Kidney (tissue), 14 donors: ENCODE results near the gene CFB. TPM values are rescaled to one million over a fixed set of nuclear protein-coding genes. Genes with fewer than 3 reads are reported as not detected.

Experiments used
- DNase-seq, 5 donors: peaks; one replicate each; pipeline ENCODE4 v3.0.0-alpha.2; 2013 to 2020
- FAIRE-seq: peaks from 2 replicates; lab custom pipeline; 2012; peaks lifted over from hg19 to GRCh38; lab: Jason Lieb, UNC
- H3K27ac ChIP-seq, 2 donors: one replicate each; pipeline ENCODE4 v1.7.0; 2013; ENCODE audit warnings: low read depth in 2 of 2, low read length in 2 of 2, inconsistent platforms in 1 of 2
- H3K27me3 ChIP-seq: one replicate; pipeline ENCODE4 v1.7.1; 2013; ENCODE audit warnings: low read length, inconsistent platforms; ENCODE audit not compliant: control insufficient read depth, insufficient read depth
- H3K36me3 ChIP-seq, 3 donors: one replicate each; pipeline versions ENCODE4 v1.7.0 to v1.7.1; 2013; ENCODE audit warnings: low read length in 3 of 3, control low read depth in 1 of 3, inconsistent platforms in 1 of 3; ENCODE audit not compliant: insufficient read depth in 3 of 3, control insufficient read depth in 2 of 3
- H3K4me1 ChIP-seq, 3 donors: one replicate each; pipeline versions ENCODE4 v1.7.0 to v1.7.1; 2013; ENCODE audit warnings: low read length in 3 of 3, inconsistent platforms in 1 of 3, low read depth in 1 of 3; ENCODE audit not compliant: control insufficient read depth in 2 of 3, insufficient read depth in 2 of 3
- H3K4me3 ChIP-seq, 3 donors: one replicate each; pipeline versions ENCODE4 v1.7.0 to v1.8.1; 2013; ENCODE audit warnings: low read length in 3 of 3, control low read depth in 1 of 3, inconsistent platforms in 1 of 3
- H3K9ac ChIP-seq, 3 donors: one replicate each; pipeline versions ENCODE4 v1.7.0 to v1.7.1; 2013; ENCODE audit warnings: low read length in 3 of 3, control low read depth in 1 of 3, inconsistent platforms in 1 of 3
- H3K9me3 ChIP-seq, 3 donors: one replicate each; pipeline versions ENCODE4 v1.7.0 to v1.7.1; 2013; ENCODE audit warnings: low read length in 3 of 3, control low read depth in 1 of 3, inconsistent platforms in 1 of 3; ENCODE audit not compliant: control insufficient read depth in 2 of 3, insufficient read depth in 1 of 3
- intact Hi-C: fragments of 100-400 bp; cut with DNase I; formaldehyde crosslinking; loops from one replicate; pipeline ENCODE4 v1.11.1; 2022
- polyA plus RNA-seq: library from polyadenylated mRNA; stranded (reverse); fragments of 350-450 nt; fragmentation: Illumina TruSeq; extraction: RNeasy Lipid Tissue Mini Kit (QIAGEN cat#74804); gene quantifications from one replicate; pipeline ENCODE4 v1.2.3, GENCODE V29; 2014; ENCODE audit warnings: low read depth, low replicate concordance; ENCODE audit not compliant: insufficient read depth
- total RNA-seq: library from RNA; stranded (reverse); fragmentation: NEBNext Ultra II Directional; extraction: Animal tissue kit (Norgen Biotek cat#: 25700); gene quantifications from one replicate; pipeline ENCODE4 v1.2.1, GENCODE V29; 2021
- TF ChIP-seq, protein P1 (sequence below): IDR thresholded peaks from 3 replicates; pipeline ENCODE4 v1.5.1; 2012; ENCODE audit warnings: mild to moderate bottlenecking, moderate library complexity, borderline replicate concordance; ENCODE audit not compliant: insufficient read depth; ENCODE audit errors: extremely low read depth
- donor health status: control.
- donor health status: control.
- donor health status: control.
- donor health status: control.
- donor health status: control.
- donor health status: DM: yes; HTN: yes; CAD: no.
- donor health status: Normal renal cell carcinoma (clear cell type).

Gene CFB
- total and polyA plus RNA-seq, 2 donors from 2014 or later, result 154 to 200 TPM

GRCh38 chr6:31949926-31950548 lies 4.1 kb downstream of the CFB start:
- Histone ChIP-seq H3K9ac (no peak overlapping the region), H3K9me3 (no peaks in the 10 kb centered on the region), H3K27me3 (no peaks in the 10 kb centered on the region), H3K27ac (no peak overlapping the region), H3K4me3 (no peak overlapping the region), H3K4me1 (peaks cover 0 to 6% (median 0%) of the 10 kb centered on the region in 3 donors), H3K36me3 (peaks cover 4 to 26% (median 23%) of the 10 kb centered on the region in 3 donors)
- intact Hi-C loops, result no loop called here
- DNase-seq (no peak), FAIRE-seq (no peak)
- TF ChIP-seq, protein P1, sequence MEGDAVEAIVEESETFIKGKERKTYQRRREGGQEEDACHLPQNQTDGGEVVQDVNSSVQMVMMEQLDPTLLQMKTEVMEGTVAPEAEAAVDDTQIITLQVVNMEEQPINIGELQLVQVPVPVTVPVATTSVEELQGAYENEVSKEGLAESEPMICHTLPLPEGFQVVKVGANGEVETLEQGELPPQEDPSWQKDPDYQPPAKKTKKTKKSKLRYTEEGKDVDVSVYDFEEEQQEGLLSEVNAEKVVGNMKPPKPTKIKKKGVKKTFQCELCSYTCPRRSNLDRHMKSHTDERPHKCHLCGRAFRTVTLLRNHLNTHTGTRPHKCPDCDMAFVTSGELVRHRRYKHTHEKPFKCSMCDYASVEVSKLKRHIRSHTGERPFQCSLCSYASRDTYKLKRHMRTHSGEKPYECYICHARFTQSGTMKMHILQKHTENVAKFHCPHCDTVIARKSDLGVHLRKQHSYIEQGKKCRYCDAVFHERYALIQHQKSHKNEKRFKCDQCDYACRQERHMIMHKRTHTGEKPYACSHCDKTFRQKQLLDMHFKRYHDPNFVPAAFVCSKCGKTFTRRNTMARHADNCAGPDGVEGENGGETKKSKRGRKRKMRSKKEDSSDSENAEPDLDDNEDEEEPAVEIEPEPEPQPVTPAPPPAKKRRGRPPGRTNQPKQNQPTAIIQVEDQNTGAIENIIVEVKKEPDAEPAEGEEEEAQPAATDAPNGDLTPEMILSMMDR, result no peak

GRCh38 chr6:31952140-31952805 lies 6.4 kb downstream of the CFB start:
- Histone ChIP-seq H3K9me3 (no peaks in the 10 kb centered on the region), H3K27me3 (no peaks in the 10 kb centered on the region), H3K36me3 (peaks cover 9 to 35% (median 34%) of the 10 kb centered on the region in 3 donors), H3K4me3 (no peak overlapping the region), H3K27ac (no peak overlapping the region), H3K4me1 (no peaks in the 10 kb centered on the region), H3K9ac (no peak overlapping the region)
- DNase-seq (peak in 4 of 5 donors; percentile 60 to 82 (median 72)), FAIRE-seq (no peak)
- TF ChIP-seq, protein P1, result peak; percentile 74
- intact Hi-C loops, result no loop called here

DNA sequence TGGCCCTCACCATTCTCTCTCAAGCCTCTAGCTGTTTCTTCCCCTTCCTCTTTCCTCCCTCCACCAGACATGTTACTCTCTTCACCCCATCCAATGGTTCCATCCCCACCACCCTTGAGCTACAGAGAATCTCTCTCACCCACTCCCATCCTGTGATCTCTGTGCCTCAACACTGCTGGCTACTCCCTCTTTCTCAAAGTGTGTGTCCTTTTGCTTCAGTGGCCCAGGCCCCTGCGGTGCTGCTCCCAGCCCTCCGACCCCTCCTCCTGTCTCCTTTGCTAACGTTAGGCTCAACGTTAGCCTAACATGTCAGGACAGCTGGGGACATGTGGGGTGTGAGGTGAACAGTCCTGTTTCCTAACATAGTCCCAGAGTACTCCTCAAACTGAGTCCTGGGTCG lies 7.0 kb downstream of the CFB start:
- no peaks in the 10 kb centered on the region for H3K27me3 ChIP-seq
- peaks cover 9 to 35% (median 34%) of the 10 kb centered on the region in 3 donors for H3K36me3 ChIP-seq
- H3K9ac ChIP-seq, result no peak overlapping the region
- H3K4me3 ChIP-seq, result no peak overlapping the region
- intact Hi-C loops, result no loop called here
- H3K27ac ChIP-seq, result no peak overlapping the region
- no peaks in the 10 kb centered on the region for H3K9me3 ChIP-seq
- FAIRE-seq, result no peak
- TF ChIP-seq, protein P1, result no peak
- peaks cover 0 to 3% (median 2%) of the 10 kb centered on the region in 3 donors for H3K4me1 ChIP-seq
- DNase-seq, result peak in 1 of 5 donors; percentile 38
